ENCODE results near the gene MARCHF3.
"Not testable (repeated sequence)": the region's sequence is repeated elsewhere in the genome, so short reads cannot be mapped to it uniquely, and the experiment has no call there.

Gene MARCHF3

DNA sequence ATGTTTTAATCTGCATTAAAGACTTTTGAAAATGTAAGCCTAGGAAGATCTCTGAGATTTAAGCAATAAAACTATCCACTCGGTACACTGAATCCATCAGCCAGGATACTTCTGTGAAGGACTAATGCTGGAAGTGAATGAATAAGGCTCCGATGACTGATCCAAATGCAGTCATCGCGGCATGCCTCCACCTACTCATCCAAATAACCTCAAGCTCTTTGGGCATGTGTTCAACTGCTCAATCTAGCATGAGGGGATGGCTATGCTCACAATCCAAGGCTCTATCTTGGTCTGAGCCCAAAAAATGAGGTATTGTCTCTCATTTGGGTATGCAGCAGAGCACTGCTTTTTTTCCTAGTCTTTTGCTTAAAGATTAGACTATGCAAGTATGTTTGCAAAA lies 19.2 kb downstream of the MARCHF3 start:
- Mint-ChIP-seq H3K27me3 (no peaks in the 10 kb centered on the region), H3K36me3 (ENCODE audit: low read depth) (no peaks in the 10 kb centered on the region), H3K9me3 (peaks cover 6% of the 10 kb centered on the region), H3K27ac (no peak overlapping the region), H3K4me3 (no peak overlapping the region), H3K4me1 (peaks cover 38% of the 10 kb centered on the region)
- DNase-seq (no peak), ATAC-seq (no peak)

DNA sequence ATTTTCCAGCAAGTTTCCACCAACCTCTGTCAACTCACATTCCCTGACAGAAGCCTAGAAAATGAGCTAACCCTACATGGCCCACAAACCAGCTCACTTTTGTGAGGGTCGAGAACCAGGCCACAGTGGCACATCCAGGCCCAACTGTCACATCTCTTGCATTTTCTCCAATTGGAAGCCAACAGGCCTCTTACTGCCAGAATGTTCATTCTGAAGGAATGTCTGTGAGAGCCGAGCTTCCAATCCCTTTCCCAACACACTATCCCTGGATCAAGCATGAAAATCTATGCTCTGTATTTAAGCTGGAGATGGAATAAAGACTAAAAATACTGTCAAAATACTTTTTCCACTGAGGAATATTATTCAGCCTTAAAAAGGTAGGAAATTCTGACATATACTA lies 20.0 kb downstream of the MARCHF3 start:
- no peak overlapping the region for H3K4me3 Mint-ChIP-seq
- ATAC-seq, result no peak
- H3K4me1 Mint-ChIP-seq, result peaks cover 38% of the 10 kb centered on the region
- H3K9me3 Mint-ChIP-seq, result peaks cover 6% of the 10 kb centered on the region
- H3K36me3 Mint-ChIP-seq (ENCODE audit: low read depth), result no peaks in the 10 kb centered on the region
- no peaks in the 10 kb centered on the region for H3K27me3 Mint-ChIP-seq
- no peak overlapping the region for H3K27ac Mint-ChIP-seq
- no peak for DNase-seq

- no peak overlapping the region for H3K27ac Mint-ChIP-seq
- peaks cover 6% of the 10 kb centered on the region for H3K9me3 Mint-ChIP-seq
- H3K27me3 Mint-ChIP-seq, result no peaks in the 10 kb centered on the region
- no peaks in the 10 kb centered on the region for H3K36me3 Mint-ChIP-seq (ENCODE audit: low read depth)
- H3K4me1 Mint-ChIP-seq, result peaks cover 35% of the 10 kb centered on the region
- DNase-seq, result no peak
- no peak for ATAC-seq
- no peak overlapping the region for H3K4me3 Mint-ChIP-seq
These were observed 20.6 kb downstream of the MARCHF3 start for GRCh38 chr5:127009784-127010183.

DNA sequence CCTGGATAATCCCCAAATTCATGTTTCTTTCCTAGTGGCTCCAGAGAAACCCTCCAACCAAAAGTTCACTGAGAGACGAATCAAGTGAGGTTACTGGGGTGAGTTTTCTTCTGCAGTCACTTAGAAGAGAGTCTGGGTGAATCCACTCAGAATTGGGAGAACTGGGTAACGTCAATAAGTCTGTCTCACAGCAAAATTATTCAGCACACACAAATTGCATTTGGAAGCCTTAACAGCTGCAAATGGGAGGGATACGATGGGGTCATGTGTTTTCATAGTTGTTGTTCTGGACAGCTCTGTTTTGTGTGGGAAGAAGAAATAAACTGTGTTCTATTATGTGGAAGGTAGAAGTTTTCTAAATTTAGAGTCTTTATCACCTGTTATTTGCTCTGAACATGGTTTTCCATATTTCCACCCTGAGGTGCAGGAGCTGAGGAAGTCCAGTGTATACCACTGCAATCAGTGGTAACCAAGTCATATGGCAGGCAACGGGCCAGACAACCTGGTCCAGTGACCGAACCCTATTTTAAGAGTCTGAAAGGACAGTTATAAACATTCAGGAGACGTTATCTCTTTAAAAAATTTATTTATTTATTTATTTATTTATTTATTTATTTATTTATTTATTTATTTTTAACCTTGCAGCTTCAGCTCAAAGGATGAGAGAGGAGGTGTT lies 21.9 kb downstream of the MARCHF3 start:
- Mint-ChIP-seq H3K36me3 (ENCODE audit: low read depth) (no peaks in the 10 kb centered on the region), H3K4me1 (peaks cover 28% of the 10 kb centered on the region), H3K27me3 (no peaks in the 10 kb centered on the region), H3K9me3 (peaks cover 6% of the 10 kb centered on the region), H3K27ac (no peak overlapping the region), H3K4me3 (no peak overlapping the region)
- ATAC-seq (no peak), DNase-seq (no peak)

DNA sequence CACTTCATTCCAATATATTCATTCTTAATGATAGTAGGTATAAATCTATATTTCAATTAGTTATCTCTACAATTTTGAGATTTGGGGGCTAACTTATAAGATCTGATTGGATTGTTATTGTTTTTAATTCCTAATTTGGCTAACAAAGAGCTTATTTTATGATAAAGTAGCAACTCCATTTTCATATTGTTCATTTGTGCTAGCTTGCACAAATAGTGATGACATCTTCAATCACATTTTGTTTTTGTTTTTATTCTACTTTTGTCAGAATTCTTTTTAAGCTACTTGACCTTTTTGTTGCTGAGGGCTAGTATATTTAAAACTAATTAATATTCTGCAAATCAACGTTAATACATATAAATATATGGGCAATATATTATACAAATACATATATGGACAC lies 22.8 kb downstream of the MARCHF3 start:
- no peak for ATAC-seq
- H3K27ac Mint-ChIP-seq, result no peak overlapping the region
- H3K27me3 Mint-ChIP-seq, result no peaks in the 10 kb centered on the region
- no peak for DNase-seq
- peaks cover 6% of the 10 kb centered on the region for H3K9me3 Mint-ChIP-seq
- H3K4me1 Mint-ChIP-seq, result peaks cover 20% of the 10 kb centered on the region
- no peaks in the 10 kb centered on the region for H3K36me3 Mint-ChIP-seq (ENCODE audit: low read depth)
- no peak overlapping the region for H3K4me3 Mint-ChIP-seq

DNA sequence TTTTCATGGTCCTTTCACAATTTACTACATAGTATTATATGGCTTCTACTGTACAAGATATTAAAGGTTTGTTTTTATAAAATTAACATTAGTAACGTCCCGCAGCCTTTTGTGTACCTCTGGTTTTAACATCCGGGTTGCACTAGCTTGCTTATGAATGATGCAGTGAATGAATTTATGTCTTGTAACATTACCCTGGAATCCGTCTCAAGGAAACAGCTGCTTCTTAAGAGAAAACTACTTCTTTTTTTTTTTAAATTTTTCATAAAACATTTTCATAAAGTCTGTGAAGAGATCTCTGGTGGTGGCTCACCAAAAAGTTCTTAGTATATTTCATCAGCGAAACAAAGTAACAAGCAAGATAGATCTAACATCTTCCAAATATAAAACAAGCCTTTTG lies 23.6 kb downstream of the MARCHF3 start:
- ATAC-seq (no peak), DNase-seq (no peak)
- Mint-ChIP-seq H3K27ac (no peak overlapping the region), H3K4me3 (no peak overlapping the region), H3K36me3 (ENCODE audit: low read depth) (no peaks in the 10 kb centered on the region), H3K4me1 (peaks cover 12% of the 10 kb centered on the region), H3K27me3 (no peaks in the 10 kb centered on the region), H3K9me3 (peaks cover 6% of the 10 kb centered on the region)

DNA sequence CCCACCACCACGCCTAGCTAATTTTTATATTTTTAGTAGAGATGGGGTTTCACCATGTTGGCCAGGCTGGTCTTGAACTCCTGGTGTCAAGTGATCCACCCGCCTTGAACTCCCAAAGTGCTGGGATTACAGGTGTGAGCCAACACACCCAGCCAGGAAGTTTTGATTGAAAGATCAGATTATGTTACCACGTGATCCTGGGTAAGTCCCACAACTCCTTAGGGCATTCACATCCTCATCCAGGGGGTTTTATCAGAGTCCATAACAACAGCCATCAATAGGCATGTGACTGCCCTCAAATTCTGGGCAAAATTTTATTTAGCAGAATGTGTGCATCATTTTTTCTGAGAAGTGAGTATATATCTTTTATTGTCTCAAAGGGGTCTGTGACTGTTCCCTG lies 25.1 kb downstream of the MARCHF3 start:
- not testable (repeated sequence) for H3K27me3 Mint-ChIP-seq; H3K4me1 Mint-ChIP-seq; DNase-seq; H3K9me3 Mint-ChIP-seq; H3K36me3 Mint-ChIP-seq (ENCODE audit: low read depth); ATAC-seq; H3K4me3 Mint-ChIP-seq; H3K27ac Mint-ChIP-seq

GRCh38 chr5:127004721-127005120 lies 25.6 kb downstream of the MARCHF3 start:
- H3K27ac Mint-ChIP-seq, result no peak overlapping the region
- no peak overlapping the region for H3K4me3 Mint-ChIP-seq
- H3K27me3 Mint-ChIP-seq, result no peaks in the 10 kb centered on the region
- DNase-seq, result no peak
- H3K36me3 Mint-ChIP-seq (ENCODE audit: low read depth), result no peaks in the 10 kb centered on the region
- ATAC-seq, result no peak
- H3K9me3 Mint-ChIP-seq, result no peaks in the 10 kb centered on the region
- peaks cover 3% of the 10 kb centered on the region for H3K4me1 Mint-ChIP-seq

DNA sequence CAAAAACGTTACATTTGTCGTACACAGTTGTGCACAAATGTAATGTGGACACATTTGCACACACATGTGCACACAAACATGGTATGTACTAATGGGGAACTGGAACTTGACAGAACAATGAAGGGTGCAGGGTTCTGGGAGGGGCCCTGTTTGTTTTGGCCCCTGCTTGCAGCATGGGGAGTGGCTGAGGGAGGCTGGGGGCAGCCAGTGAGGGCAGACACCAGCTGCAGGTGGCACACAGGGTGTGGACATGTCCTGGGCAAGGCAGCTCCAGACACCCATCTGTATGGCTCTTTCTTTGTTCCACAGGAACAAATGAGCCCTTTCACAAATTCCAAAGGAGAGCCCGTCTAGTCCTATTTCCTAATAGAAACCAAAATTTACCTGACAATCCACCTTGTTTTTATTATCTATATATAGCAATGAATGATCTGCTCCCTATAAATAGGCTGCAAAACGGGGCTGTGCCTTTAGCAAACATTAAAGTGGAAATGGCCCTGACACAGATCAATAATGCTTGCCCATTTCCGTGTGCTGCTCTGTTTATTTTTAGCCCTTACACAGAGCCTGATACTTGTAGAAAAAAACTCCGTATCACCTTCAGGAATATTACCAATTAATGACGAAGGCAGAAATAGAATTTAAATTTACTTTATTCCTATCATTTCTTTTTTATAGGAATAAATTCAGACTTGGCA lies 26.4 kb downstream of the MARCHF3 start:
- Mint-ChIP-seq H3K27me3 (no peaks in the 10 kb centered on the region), H3K4me3 (no peak overlapping the region), H3K36me3 (ENCODE audit: low read depth) (no peaks in the 10 kb centered on the region), H3K4me1 (no peaks in the 10 kb centered on the region), H3K9me3 (no peaks in the 10 kb centered on the region), H3K27ac (no peak overlapping the region)
- ATAC-seq (no peak), DNase-seq (no peak)

GRCh38 chr5:127002390-127002789 lies 28.0 kb downstream of the MARCHF3 start:
- no peak overlapping the region for H3K27ac Mint-ChIP-seq
- ATAC-seq, result no peak
- no peaks in the 10 kb centered on the region for H3K36me3 Mint-ChIP-seq (ENCODE audit: low read depth)
- peaks cover 5% of the 10 kb centered on the region for H3K4me1 Mint-ChIP-seq
- no peaks in the 10 kb centered on the region for H3K27me3 Mint-ChIP-seq
- no peak for DNase-seq
- no peaks in the 10 kb centered on the region for H3K9me3 Mint-ChIP-seq
- H3K4me3 Mint-ChIP-seq, result no peak overlapping the region

DNA sequence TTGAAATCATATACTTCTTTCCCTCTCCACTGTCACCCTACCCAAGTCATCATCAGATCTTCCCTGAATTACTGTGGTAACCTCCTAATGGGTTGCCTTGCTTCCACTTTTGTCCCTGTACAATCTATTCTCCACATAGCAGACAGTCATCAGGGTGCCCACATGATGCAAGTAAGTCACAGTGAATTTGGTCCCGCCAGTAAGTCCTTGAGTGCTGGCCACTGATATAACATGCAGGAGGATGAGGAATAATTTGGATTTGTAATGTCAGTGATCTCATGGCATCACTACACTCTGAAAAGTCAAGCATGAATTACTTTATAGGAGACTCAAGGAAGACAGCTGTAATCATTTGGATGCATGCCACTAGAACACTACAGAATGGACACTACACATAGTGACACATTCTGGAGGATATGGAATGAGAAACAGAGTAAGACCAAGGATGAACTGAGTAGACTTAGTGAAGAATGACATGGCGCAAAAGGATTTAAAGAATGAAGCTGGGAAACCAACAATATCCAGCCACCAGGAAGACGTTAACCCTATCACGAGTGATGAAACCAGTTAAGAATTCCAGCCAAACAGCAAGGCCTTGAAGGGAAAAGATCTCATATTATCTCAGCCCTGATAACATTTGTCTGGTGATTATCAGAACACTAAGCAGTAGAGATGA lies 28.6 kb downstream of the MARCHF3 start:
- Mint-ChIP-seq H3K27ac (no peak overlapping the region), H3K4me3 (no peak overlapping the region), H3K9me3 (no peaks in the 10 kb centered on the region), H3K27me3 (no peaks in the 10 kb centered on the region), H3K4me1 (peaks cover 5% of the 10 kb centered on the region), H3K36me3 (ENCODE audit: low read depth) (no peaks in the 10 kb centered on the region)
- ATAC-seq (no peak), DNase-seq (no peak)

DNA sequence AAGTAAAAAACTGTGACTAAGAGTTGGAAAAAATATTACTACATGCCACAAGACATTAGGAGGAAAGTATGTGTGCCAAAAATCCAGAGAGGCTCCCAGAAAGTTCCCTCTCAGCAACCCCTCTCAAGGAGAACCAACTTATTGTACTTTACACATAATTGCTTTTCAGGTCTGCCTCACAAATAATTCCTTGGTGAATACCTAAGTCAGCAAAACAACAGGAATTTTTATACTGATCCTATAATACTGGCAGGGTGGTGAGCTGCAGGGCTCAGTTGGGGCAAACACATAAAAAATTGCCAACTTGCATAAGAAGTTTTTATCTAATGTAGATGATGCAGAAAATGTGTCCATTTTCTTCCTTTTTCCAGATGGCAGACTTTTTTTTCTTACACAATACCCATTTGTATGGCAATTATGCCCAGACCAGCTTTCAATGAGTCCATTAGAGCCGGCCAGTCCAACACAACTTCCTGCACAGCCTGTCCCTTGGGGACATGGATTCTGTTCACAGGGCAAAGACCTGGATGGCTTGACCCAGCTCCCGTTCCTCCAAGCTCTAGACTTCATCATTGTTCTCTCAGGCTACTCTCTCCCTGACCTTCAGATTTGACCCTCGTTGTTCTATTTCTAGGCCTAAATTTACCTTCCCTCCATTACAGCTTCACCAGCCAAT lies 31.3 kb downstream of the MARCHF3 start:
- DNase-seq (no peak), ATAC-seq (no peak)
- no peaks in the 10 kb centered on the region for H3K27me3 Mint-ChIP-seq
- H3K27ac Mint-ChIP-seq, result no peak overlapping the region
- H3K4me1 Mint-ChIP-seq, result peaks cover 18% of the 10 kb centered on the region
- H3K4me3 Mint-ChIP-seq, result no peak overlapping the region
- no peaks in the 10 kb centered on the region for H3K9me3 Mint-ChIP-seq
- H3K36me3 Mint-ChIP-seq (ENCODE audit: low read depth), result no peaks in the 10 kb centered on the region

DNA sequence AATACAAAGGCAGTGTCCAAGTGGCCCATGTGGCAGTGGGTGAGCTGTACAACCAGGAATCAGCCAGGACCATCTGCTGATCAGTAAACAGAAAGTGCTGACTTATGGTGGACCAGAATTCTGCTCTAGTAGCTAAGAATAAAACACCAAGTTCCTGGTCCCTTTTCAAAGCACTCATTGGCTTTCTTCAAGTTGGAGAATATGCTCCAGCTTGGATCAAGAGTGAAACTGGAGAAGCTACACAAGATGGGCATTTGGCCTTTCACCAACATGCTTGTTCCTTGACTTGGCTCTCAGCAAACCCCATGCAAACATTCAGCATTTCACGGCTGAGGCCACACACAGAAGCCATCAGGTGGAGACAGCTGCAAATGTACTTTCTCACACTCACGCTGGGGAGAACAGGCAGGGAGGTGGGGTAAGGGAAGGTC lies 32.1 kb downstream of the MARCHF3 start:
- no peak for ATAC-seq

DNA sequence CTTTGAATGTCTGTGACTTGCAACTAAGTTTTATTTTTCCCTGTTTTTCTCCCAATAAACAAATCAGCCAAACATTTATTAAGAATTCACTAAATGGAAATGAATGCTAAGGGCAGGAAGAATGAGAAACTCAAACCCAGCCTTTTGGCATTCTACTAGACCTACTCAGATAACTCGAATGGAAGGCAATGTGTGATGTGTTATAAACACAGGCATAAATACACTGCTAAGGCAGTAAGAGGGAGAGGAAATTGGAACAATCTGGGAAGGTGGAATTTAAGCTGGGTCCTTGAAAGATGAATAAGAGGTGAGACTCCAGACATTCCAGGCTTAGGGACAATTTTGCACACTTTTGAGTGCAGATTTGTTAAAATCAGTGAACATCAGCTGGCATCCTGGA lies 34.7 kb downstream of the MARCHF3 start:
- DNase-seq, result no peak
- Mint-ChIP-seq H3K4me3 (no peak overlapping the region), H3K36me3 (ENCODE audit: low read depth) (no peaks in the 10 kb centered on the region), H3K27me3 (no peaks in the 10 kb centered on the region), H3K27ac (no peak overlapping the region), H3K4me1 (peaks cover 21% of the 10 kb centered on the region), H3K9me3 (no peaks in the 10 kb centered on the region)
- no peak for ATAC-seq

More for the DNA sequence above, 32.1 kb downstream of the MARCHF3 start:
- Mint-ChIP-seq H3K27me3 (no peaks in the 10 kb centered on the region), H3K9me3 (no peaks in the 10 kb centered on the region), H3K4me3 (no peak overlapping the region), H3K36me3 (ENCODE audit: low read depth) (no peaks in the 10 kb centered on the region), H3K27ac (no peak overlapping the region), H3K4me1 (peaks cover 19% of the 10 kb centered on the region)
- DNase-seq, result no peak

- H3K4me1 Mint-ChIP-seq, result peaks cover 27% of the 10 kb centered on the region
- H3K27ac Mint-ChIP-seq, result no peak overlapping the region
- ATAC-seq (no peak), DNase-seq (no peak)
- H3K27me3 Mint-ChIP-seq, result no peaks in the 10 kb centered on the region
- H3K36me3 Mint-ChIP-seq (ENCODE audit: low read depth), result no peaks in the 10 kb centered on the region
- no peak overlapping the region for H3K4me3 Mint-ChIP-seq
- H3K9me3 Mint-ChIP-seq, result no peaks in the 10 kb centered on the region
These were observed 35.3 kb downstream of the MARCHF3 start for GRCh38 chr5:126995039-126995438.
